COLO829 (cell line): ENCODE measurements around the gene VPS36.
"Not testable (repeated sequence)": the region's sequence is repeated elsewhere in the genome, so short reads cannot be mapped to it uniquely, and the experiment has no call there.

ENCODE experiments used
- DNase-seq: peaks from one replicate; pipeline ENCODE4 v3.0.0; 2012; ENCODE audit warnings: low spot score

Gene VPS36

GRCh38 chr13:52374873-52375411 lies 75.5 kb downstream of the VPS36 start:
- DNase-seq = no peak

GRCh38 chr13:52374389-52374788 lies 76.0 kb downstream of the VPS36 start:
- no peak for DNase-seq

- DNase-seq = not testable (repeated sequence)
These were observed 77.2 kb downstream of the VPS36 start for GRCh38 chr13:52373277-52373676.

GRCh38 chr13:52371736-52372247 lies 78.6 kb downstream of the VPS36 start:
- peak; percentile 88 for DNase-seq

GRCh38 chr13:52366291-52366690 lies 84.1 kb downstream of the VPS36 start:
- DNase-seq = no peak
